ENCODE results near the gene KIAA1671.

The KIAA1671 gene

GRCh38 chr22:24975125-24975640 lies 22.7 kb downstream of the KIAA1671 start:
- no peak for DNase-seq (ENCODE audit: extremely low read depth, low read depth)
- TF ChIP-seq, protein P1, sequence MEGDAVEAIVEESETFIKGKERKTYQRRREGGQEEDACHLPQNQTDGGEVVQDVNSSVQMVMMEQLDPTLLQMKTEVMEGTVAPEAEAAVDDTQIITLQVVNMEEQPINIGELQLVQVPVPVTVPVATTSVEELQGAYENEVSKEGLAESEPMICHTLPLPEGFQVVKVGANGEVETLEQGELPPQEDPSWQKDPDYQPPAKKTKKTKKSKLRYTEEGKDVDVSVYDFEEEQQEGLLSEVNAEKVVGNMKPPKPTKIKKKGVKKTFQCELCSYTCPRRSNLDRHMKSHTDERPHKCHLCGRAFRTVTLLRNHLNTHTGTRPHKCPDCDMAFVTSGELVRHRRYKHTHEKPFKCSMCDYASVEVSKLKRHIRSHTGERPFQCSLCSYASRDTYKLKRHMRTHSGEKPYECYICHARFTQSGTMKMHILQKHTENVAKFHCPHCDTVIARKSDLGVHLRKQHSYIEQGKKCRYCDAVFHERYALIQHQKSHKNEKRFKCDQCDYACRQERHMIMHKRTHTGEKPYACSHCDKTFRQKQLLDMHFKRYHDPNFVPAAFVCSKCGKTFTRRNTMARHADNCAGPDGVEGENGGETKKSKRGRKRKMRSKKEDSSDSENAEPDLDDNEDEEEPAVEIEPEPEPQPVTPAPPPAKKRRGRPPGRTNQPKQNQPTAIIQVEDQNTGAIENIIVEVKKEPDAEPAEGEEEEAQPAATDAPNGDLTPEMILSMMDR (IDR thresholded peaks at IDR 0.05; ENCODE audit: low read depth, low read length) = no peak

DNA sequence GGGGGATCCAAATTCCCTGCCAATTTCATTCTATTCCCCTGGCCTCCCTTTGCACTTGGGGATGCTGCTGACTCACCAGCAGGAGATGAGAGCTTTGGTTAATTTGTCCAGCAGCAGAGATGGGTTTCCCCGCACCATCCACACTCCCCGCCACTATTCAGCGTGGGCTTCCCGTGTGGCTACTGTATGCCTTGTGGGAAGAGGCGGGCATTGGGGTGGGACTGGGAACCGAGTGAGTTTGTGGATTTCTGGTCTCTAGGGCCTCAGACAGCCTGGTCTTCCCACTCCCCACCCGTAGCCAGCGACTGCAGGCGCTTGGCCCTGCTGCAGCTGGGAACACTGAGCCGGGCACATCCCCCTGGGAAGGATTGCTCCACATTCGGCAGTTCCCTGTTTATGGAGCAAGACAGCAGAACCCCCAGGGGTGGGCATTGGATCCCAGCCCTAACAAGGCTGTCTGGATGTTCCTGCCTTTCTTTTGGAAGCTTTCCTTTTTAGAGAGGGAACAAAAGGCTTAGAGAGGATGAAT lies 23.4 kb downstream of the KIAA1671 start:
- DNase-seq (ENCODE audit: extremely low read depth, low read depth) = no peak
- TF ChIP-seq, protein P1 (IDR thresholded peaks at IDR 0.05; ENCODE audit: low read depth, low read length) = no peak

- TF ChIP-seq, protein P1 (IDR thresholded peaks at IDR 0.05; ENCODE audit: low read depth, low read length) = no peak
- no peak for DNase-seq (ENCODE audit: extremely low read depth, low read depth)
These were observed 24.1 kb downstream of the KIAA1671 start for GRCh38 chr22:24976442-24977218.

GRCh38 chr22:24977370-24978221 lies 25.1 kb downstream of the KIAA1671 start:
- DNase-seq (ENCODE audit: extremely low read depth, low read depth) = no peak
- TF ChIP-seq, protein P1 (IDR thresholded peaks at IDR 0.05; ENCODE audit: low read depth, low read length) = no peak

- no peak for DNase-seq (ENCODE audit: extremely low read depth, low read depth)
- TF ChIP-seq, protein P1 (IDR thresholded peaks at IDR 0.05; ENCODE audit: low read depth, low read length) = no peak
These were observed 25.8 kb downstream of the KIAA1671 start for GRCh38 chr22:24978308-24978707.

GRCh38 chr22:24981066-24981465 lies 28.6 kb downstream of the KIAA1671 start:
- DNase-seq (ENCODE audit: extremely low read depth, low read depth) = no peak
- TF ChIP-seq, protein P1 (IDR thresholded peaks at IDR 0.05; ENCODE audit: low read depth, low read length) = no peak

Measured in AG09319 (cell line).